ENCODE data around the gene LMO2. TPM values are rescaled to one million over a fixed set of nuclear protein-coding genes. Genes with fewer than 3 reads are reported as not detected.
A peak's percentile ranks its signal among the peaks of the same experiment; 100 is the strongest.
"Not testable (repeated sequence)": the region's sequence is repeated elsewhere in the genome, so short reads cannot be mapped to it uniquely, and the experiment has no call there.

Gene LMO2
- total RNA-seq, 2 donors from 2014 or later = 1.1 to 1.2 TPM

DNA sequence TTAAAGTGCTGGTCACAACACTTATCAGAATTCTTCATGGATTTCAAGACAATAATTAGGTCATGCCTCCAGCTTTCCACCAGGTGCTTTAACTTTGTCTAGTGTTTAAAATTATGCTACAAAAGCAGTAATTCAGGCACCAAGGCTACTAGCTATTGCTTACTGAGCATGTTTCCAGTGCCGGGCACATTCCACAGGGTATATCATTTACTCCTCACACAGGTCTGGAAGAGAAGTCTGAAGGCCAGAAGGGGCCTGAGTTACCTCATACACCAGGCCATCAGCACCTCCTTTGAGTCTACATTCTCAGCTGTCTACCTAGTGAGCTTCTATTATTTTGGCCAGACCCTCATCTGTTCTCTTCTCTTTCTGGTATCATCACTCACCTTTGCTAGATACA lies 41.7 kb upstream of the LMO2 start:
- DNase-seq = no peak
- TF ChIP-seq, protein P1, sequence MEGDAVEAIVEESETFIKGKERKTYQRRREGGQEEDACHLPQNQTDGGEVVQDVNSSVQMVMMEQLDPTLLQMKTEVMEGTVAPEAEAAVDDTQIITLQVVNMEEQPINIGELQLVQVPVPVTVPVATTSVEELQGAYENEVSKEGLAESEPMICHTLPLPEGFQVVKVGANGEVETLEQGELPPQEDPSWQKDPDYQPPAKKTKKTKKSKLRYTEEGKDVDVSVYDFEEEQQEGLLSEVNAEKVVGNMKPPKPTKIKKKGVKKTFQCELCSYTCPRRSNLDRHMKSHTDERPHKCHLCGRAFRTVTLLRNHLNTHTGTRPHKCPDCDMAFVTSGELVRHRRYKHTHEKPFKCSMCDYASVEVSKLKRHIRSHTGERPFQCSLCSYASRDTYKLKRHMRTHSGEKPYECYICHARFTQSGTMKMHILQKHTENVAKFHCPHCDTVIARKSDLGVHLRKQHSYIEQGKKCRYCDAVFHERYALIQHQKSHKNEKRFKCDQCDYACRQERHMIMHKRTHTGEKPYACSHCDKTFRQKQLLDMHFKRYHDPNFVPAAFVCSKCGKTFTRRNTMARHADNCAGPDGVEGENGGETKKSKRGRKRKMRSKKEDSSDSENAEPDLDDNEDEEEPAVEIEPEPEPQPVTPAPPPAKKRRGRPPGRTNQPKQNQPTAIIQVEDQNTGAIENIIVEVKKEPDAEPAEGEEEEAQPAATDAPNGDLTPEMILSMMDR (conservative IDR thresholded peaks at IDR 0.05) = no peak
- H3K36me3 ChIP-seq (ENCODE audit: control insufficient read depth, insufficient read depth, low read length) = no peaks in the 10 kb centered on the region
- H3K27ac ChIP-seq (ENCODE audit: low read depth, low read length) = no peak overlapping the region
- no peak overlapping the region for H3K4me3 ChIP-seq (ENCODE audit: low read length)
- Mint-ChIP-seq H3K27me3 (ENCODE audit: insufficient read depth) (no peaks in the 10 kb centered on the region), H3K4me1 (peaks cover 29% of the 10 kb centered on the region), H3K36me3 (ENCODE audit: low read depth) (no peaks in the 10 kb centered on the region), H3K9me3 (peaks cover 13% of the 10 kb centered on the region), H3K27ac (no peak overlapping the region), H3K4me3 (no peak overlapping the region)
- H3K4me1 ChIP-seq (ENCODE audit: control insufficient read depth, insufficient read depth, low read length) = peaks cover 6% of the 10 kb centered on the region
- H3K27me3 ChIP-seq (ENCODE audit: control insufficient read depth, insufficient read depth, low read length, poor library complexity, severe bottlenecking) = no peaks in the 10 kb centered on the region
- no peak overlapping the region for H3K9ac ChIP-seq (ENCODE audit: extremely low read depth, low read length, poor library complexity, severe bottlenecking)
- WGBS, 2 experiments (ENCODE audit: insufficient coverage in 1 of 2, insufficient read length in 1 of 2) = 83 to 100% methylated on average over 1 of the region's 1 CpG
- peaks cover 16% of the 10 kb centered on the region for H3K9me3 ChIP-seq (ENCODE audit: control insufficient read depth, low read length)

DNA sequence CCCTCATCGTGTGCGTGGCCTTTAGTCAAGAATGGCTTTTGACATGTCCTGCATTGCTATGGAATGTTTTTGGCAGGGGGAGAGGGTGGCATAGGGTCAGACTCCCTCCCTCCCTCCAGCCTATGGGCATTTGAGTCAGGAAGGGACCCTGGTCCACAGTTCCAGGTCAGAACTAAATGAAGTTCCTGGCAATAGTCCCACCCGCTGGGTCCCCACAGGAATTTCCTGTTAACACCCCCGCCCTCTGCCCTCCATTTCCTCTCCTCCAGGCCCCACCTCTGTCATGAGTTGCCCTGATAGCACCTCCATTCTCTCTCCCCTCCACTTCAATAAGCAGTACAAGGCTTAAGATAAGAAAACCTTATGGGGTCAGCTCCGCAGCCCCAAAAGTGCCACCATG lies 40.8 kb upstream of the LMO2 start:
- Mint-ChIP-seq H3K36me3 (ENCODE audit: low read depth) (no peaks in the 10 kb centered on the region), H3K4me3 (no peak overlapping the region), H3K27me3 (ENCODE audit: insufficient read depth) (no peaks in the 10 kb centered on the region), H3K9me3 (peaks cover 13% of the 10 kb centered on the region), H3K27ac (no peak overlapping the region), H3K4me1 (peaks cover 25% of the 10 kb centered on the region)
- Histone ChIP-seq H3K9me3 (ENCODE audit: control insufficient read depth, low read length) (peaks cover 16% of the 10 kb centered on the region), H3K36me3 (ENCODE audit: control insufficient read depth, insufficient read depth, low read length) (no peaks in the 10 kb centered on the region), H3K27me3 (ENCODE audit: control insufficient read depth, insufficient read depth, low read length, poor library complexity, severe bottlenecking) (no peaks in the 10 kb centered on the region), H3K9ac (ENCODE audit: extremely low read depth, low read length, poor library complexity, severe bottlenecking) (no peak overlapping the region), H3K4me1 (ENCODE audit: control insufficient read depth, insufficient read depth, low read length) (peaks cover 6% of the 10 kb centered on the region), H3K4me3 (ENCODE audit: low read length) (no peak overlapping the region), H3K27ac (ENCODE audit: low read depth, low read length) (no peak overlapping the region)
- TF ChIP-seq, protein P1 (conservative IDR thresholded peaks at IDR 0.05) = no peak
- 91 to 96% methylated on average over 5 of the region's 5 CpGs for WGBS, 2 experiments (ENCODE audit: insufficient coverage in 1 of 2, insufficient read length in 1 of 2)
- peak; percentile 73 for DNase-seq

DNA sequence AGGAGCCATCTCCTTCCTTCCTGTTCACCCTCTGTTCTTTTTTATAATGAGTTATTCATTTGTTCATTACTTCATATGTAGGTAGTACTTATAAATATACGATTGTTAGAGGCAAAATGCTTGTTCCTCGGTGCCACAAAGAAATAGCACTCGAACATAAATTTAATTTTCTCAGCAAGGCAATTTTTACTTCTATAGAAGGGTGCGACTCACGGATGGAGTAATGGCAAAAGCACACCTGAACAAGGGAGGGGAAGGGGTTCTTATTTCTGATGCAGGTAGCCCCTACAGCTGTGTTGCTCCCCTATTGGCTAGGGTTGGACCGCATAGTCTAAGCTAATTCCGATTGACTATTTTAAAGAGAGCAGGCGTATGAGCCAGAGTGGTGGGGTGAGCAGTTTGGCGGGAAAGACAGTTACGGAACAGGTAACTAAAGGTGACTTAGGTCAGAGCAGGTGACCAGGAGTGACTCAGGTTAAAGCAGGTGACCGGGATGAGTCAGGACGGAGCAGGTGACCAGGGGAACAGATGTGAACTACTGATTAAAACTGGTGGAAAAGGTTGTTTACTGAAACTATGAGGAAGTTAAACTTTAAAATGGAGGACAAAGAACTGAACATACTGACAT lies 40.0 kb upstream of the LMO2 start:
- H3K9ac ChIP-seq (ENCODE audit: extremely low read depth, low read length, poor library complexity, severe bottlenecking); H3K27me3 ChIP-seq (ENCODE audit: control insufficient read depth, insufficient read depth, low read length, poor library complexity, severe bottlenecking); H3K36me3 Mint-ChIP-seq (ENCODE audit: low read depth); H3K27me3 Mint-ChIP-seq (ENCODE audit: insufficient read depth); H3K4me3 ChIP-seq (ENCODE audit: low read length); H3K36me3 ChIP-seq (ENCODE audit: control insufficient read depth, insufficient read depth, low read length); H3K27ac ChIP-seq (ENCODE audit: low read depth, low read length); H3K4me1 ChIP-seq (ENCODE audit: control insufficient read depth, insufficient read depth, low read length); H3K4me3 Mint-ChIP-seq; DNase-seq; H3K27ac Mint-ChIP-seq: not testable (repeated sequence)
- peaks cover 13% of the 10 kb centered on the region for H3K9me3 Mint-ChIP-seq
- WGBS, 2 experiments (ENCODE audit: insufficient coverage in 1 of 2, insufficient read length in 1 of 2) = 93 to 96% methylated on average over 5 to 12 of the region's 12 CpGs
- H3K9me3 ChIP-seq (ENCODE audit: control insufficient read depth, low read length) = peaks cover 16% of the 10 kb centered on the region
- peaks cover 16% of the 10 kb centered on the region for H3K4me1 Mint-ChIP-seq

DNA sequence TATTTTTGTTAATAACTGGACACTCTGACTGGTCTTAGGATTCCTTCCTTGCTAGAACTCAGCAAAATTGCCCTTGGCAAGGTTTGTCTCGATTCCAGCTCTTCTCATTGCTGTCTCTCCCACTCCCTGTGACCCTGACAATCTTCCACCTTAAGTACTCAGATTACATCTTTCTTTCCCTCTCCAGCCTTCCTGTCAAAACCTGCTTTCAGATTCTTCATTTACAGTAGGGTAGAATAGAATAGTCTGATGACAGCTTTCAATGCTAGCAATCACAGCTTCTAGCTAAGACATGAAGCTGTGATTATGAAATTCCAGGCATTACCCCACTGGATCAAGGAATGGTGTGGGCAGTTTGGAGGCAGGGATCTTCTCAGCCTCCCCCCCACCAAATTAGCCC lies 39.2 kb upstream of the LMO2 start:
- Mint-ChIP-seq H3K27me3 (ENCODE audit: insufficient read depth) (no peaks in the 10 kb centered on the region), H3K4me1 (peaks cover 13% of the 10 kb centered on the region), H3K27ac (no peak overlapping the region), H3K4me3 (no peak overlapping the region), H3K9me3 (peaks cover 13% of the 10 kb centered on the region), H3K36me3 (ENCODE audit: low read depth) (no peaks in the 10 kb centered on the region)
- Histone ChIP-seq H3K27ac (ENCODE audit: low read depth, low read length) (no peak overlapping the region), H3K36me3 (ENCODE audit: control insufficient read depth, insufficient read depth, low read length) (no peaks in the 10 kb centered on the region), H3K4me1 (ENCODE audit: control insufficient read depth, insufficient read depth, low read length) (no peaks in the 10 kb centered on the region), H3K4me3 (ENCODE audit: low read length) (no peak overlapping the region), H3K9me3 (ENCODE audit: control insufficient read depth, low read length) (peaks cover 16% of the 10 kb centered on the region), H3K27me3 (ENCODE audit: control insufficient read depth, insufficient read depth, low read length, poor library complexity, severe bottlenecking) (no peaks in the 10 kb centered on the region), H3K9ac (ENCODE audit: extremely low read depth, low read length, poor library complexity, severe bottlenecking) (no peak overlapping the region)
- no peak for DNase-seq
- TF ChIP-seq, protein P1 (conservative IDR thresholded peaks at IDR 0.05) = no peak
- 94% methylated on average over 1 of the region's 1 CpG; no CpG with 5 or more reads in 1 of the 2 experiments for WGBS, 2 experiments (ENCODE audit: insufficient coverage in 1 of 2, insufficient read length in 1 of 2)
